HepG2 (cell line): ENCODE measurements around the gene HEBP1. TPM values are rescaled to one million over a fixed set of nuclear protein-coding genes. Genes with fewer than 3 reads are reported as not detected.

Experiments used
- ATAC-seq: fragments of 200-7000 bp; cut with Tn5 transposase; 3 replicates; pipeline ENCODE4 v1.9.1; 2020; ENCODE audit warnings: mild to moderate bottlenecking, moderate library complexity
- BruUV-seq: library from RNA; stranded (reverse); fragments of 400-500 nt; replicated peaks from 2 replicates; lab custom pipeline; 2021; lab: Mats Ljungman, UMichigan
- CTCF ChIA-PET: fragments of 300-600 bp; formaldehyde crosslinking; extraction: SDS; loops from one replicate; lab custom pipeline; 2021; ENCODE audit warnings: low total read pairs, inconsistent platforms, low intra/inter-chr PET ratio; lab: Yijun Ruan, JAX
- POLR2A ChIA-PET: fragments of 350-600 bp; sonication (Branson Sonifier 250); formaldehyde crosslinking; loops from one replicate; lab custom pipeline; 2020; ENCODE audit warnings: antibody characterized with exemption, inconsistent platforms; lab: Yijun Ruan, JAX
- DNase-seq: peaks from one replicate; pipeline ENCODE4 v3.0.0-alpha.2; 2015; ENCODE audit warnings: low spot score
- FAIRE-seq: peaks from 3 replicates; lab custom pipeline; 2011; peaks lifted over from hg19 to GRCh38; lab: Jason Lieb, UNC
- H2AFZ ChIP-seq: one replicate; pipeline ENCODE4 v1.6.1; 2011; ENCODE audit warnings: low read length, inconsistent platforms
- H3K27ac ChIP-seq: fragments of 300-600 bp; 3 replicates; pipeline ENCODE4 v1.8.0; 2011; ENCODE audit warnings: mixed run types, mild to moderate bottlenecking, mixed read lengths, low read length, inconsistent platforms; ENCODE audit not compliant: insufficient read depth; ENCODE audit errors: extremely low read length
- H3K27me3 ChIP-seq, 2 experiments: fragments of 200-600 bp in 1 of 2; 2 replicates in 1 of 2; 3 replicates in 1 of 2; pipeline versions ENCODE4 v1.6.0 to v1.8.0; 2011; ENCODE audit warnings: low read length in 2 of 2, mild to moderate bottlenecking in 2 of 2, moderate library complexity in 2 of 2, inconsistent platforms in 1 of 2; ENCODE audit not compliant: insufficient read depth in 2 of 2, control insufficient read depth in 1 of 2
- H3K36me3 ChIP-seq, 2 experiments: fragments of 200-600 bp in 1 of 2; replicated peaks in 1 of 2; 2 replicates in 1 of 2; 3 replicates in 1 of 2; pipeline versions ENCODE4 v1.5.1 to v1.8.0; 2011; ENCODE audit warnings: low read length in 2 of 2, inconsistent platforms in 1 of 2; ENCODE audit not compliant: insufficient read depth in 2 of 2, control insufficient read depth in 1 of 2
- H3K4me1 ChIP-seq: 2 replicates; pipeline ENCODE4 v1.5.1; 2012; ENCODE audit warnings: low read length, inconsistent platforms; ENCODE audit not compliant: insufficient read depth
- H3K4me2 ChIP-seq: 2 replicates; pipeline ENCODE4 v1.6.0; 2011; ENCODE audit warnings: low read depth, low read length, inconsistent platforms
- H3K4me3 ChIP-seq, 3 experiments: fragments of 200-600 bp in 1 of 3; sonication (generic), shearing (Covaris generic) in 1 of 3; replicated peaks in 1 of 3; 2 replicates each; pipeline ENCODE4 v1.5.1; 2011 to 2016; ENCODE audit warnings: low read length in 3 of 3, inconsistent platforms in 2 of 3, low read depth in 2 of 3, mild to moderate bottlenecking in 2 of 3, control low read depth in 1 of 3, mixed read lengths in 1 of 3; ENCODE audit not compliant: insufficient read depth in 1 of 3
- H3K79me2 ChIP-seq: one replicate; pipeline ENCODE4 v1.6.1; 2011; ENCODE audit warnings: low read length, inconsistent platforms; ENCODE audit not compliant: insufficient read depth
- H3K9ac ChIP-seq: 2 replicates; pipeline ENCODE4 v1.6.0; 2011; ENCODE audit warnings: mild to moderate bottlenecking, low read depth, low read length, inconsistent platforms; ENCODE audit not compliant: insufficient read depth
- H3K9me3 ChIP-seq: 2 replicates; pipeline ENCODE4 v1.5.1; 2012; ENCODE audit warnings: mild to moderate bottlenecking, low read length
- H4K20me1 ChIP-seq: 2 replicates; pipeline ENCODE4 v1.6.0; 2011; ENCODE audit warnings: inconsistent platforms, mild to moderate bottlenecking, low read length, moderate library complexity; ENCODE audit not compliant: insufficient read depth
- ARID2 ChIP-seq: sonication (generic); formaldehyde crosslinking; IDR thresholded peaks from 2 replicates; pipeline ENCODE4 v1.8.1; 2022; ENCODE audit warnings: mild to moderate bottlenecking, missing genetic modification reagents, borderline replicate concordance
- HOXA5 ChIP-seq: sonication (generic); formaldehyde crosslinking; IDR thresholded peaks from 2 replicates; pipeline ENCODE4 v1.4.0; 2020; ENCODE audit warnings: missing genetic modification reagents
- IKZF5 ChIP-seq: IDR thresholded peaks from 2 replicates; pipeline ENCODE4 v1.6.1; 2018; ENCODE audit warnings: missing genetic modification reagents, mild to moderate bottlenecking, missing compliant biosample characterization
- KLF9 ChIP-seq: IDR thresholded peaks from 2 replicates; pipeline ENCODE4 v1.6.1; 2016; ENCODE audit warnings: low read depth
- MAFK ChIP-seq, 2 experiments: IDR thresholded peaks in 1 of 2; conservative IDR thresholded peaks in 1 of 2; 2 replicates each; pipeline ENCODE4 v1.6.1; 2011; ENCODE audit warnings: improper control_type of control experiment in 2 of 2, low read length in 2 of 2
- MIXL1 ChIP-seq: IDR thresholded peaks from 2 replicates; pipeline ENCODE4 v1.6.1; 2016
- MZF1 ChIP-seq: sonication (generic); formaldehyde crosslinking; IDR thresholded peaks from 2 replicates; pipeline ENCODE4 v1.8.1; 2023; ENCODE audit warnings: mild to moderate bottlenecking, missing genetic modification reagents, borderline replicate concordance
- POLR2AphosphoS2 ChIP-seq: IDR thresholded peaks from 2 replicates; pipeline ENCODE4 v1.6.1; 2011; ENCODE audit warnings: low read depth, low read length, improper control_type of control experiment
- ZBTB34 ChIP-seq: sonication (generic); formaldehyde crosslinking; IDR thresholded peaks from 2 replicates; pipeline ENCODE4 v1.8.0; 2022; ENCODE audit warnings: mild to moderate bottlenecking, missing genetic modification reagents
- ZNF143 ChIP-seq: sonication (generic); formaldehyde crosslinking; IDR thresholded peaks from 2 replicates; pipeline ENCODE4 v1.4.0; 2020; ENCODE audit warnings: missing genetic modification reagents
- ZNF251 ChIP-seq: sonication (generic); formaldehyde crosslinking; IDR thresholded peaks from 2 replicates; pipeline ENCODE4 v1.9.0; 2021; ENCODE audit warnings: mild to moderate bottlenecking, missing genetic modification reagents
- ZNF549 ChIP-seq: sonication (generic); formaldehyde crosslinking; IDR thresholded peaks from 2 replicates; pipeline ENCODE4 v1.5.0; 2020; ENCODE audit warnings: missing genetic modification reagents
- ZNF556 ChIP-seq: sonication (generic); formaldehyde crosslinking; IDR thresholded peaks from 2 replicates; pipeline ENCODE4 v1.4.0; 2020; ENCODE audit warnings: mild to moderate bottlenecking, missing genetic modification reagents, borderline replicate concordance
- ZNF572 ChIP-seq: sonication (generic); formaldehyde crosslinking; IDR thresholded peaks from 2 replicates; pipeline ENCODE4 v1.5.1; 2020; ENCODE audit warnings: mild to moderate bottlenecking, missing genetic modification reagents
- ZNF598 ChIP-seq: sonication (generic); formaldehyde crosslinking; IDR thresholded peaks from 2 replicates; pipeline ENCODE4 v1.5.1; 2020; ENCODE audit warnings: mild to moderate bottlenecking, missing genetic modification reagents, borderline replicate concordance
- ZNF850 ChIP-seq: sonication (generic); formaldehyde crosslinking; conservative IDR thresholded peaks from 2 replicates; pipeline ENCODE4 v1.9.0; 2021; ENCODE audit warnings: mild to moderate bottlenecking, missing genetic modification reagents
- ZSCAN20 ChIP-seq: sonication (generic); formaldehyde crosslinking; IDR thresholded peaks from 2 replicates; pipeline ENCODE4 v1.4.0; 2020; ENCODE audit warnings: missing genetic modification reagents, mild to moderate bottlenecking, borderline replicate concordance
- WGBS: methylation state at CpG from one replicate; pipeline ENCODE4 v1.1.6; 2017; ENCODE audit warnings: low lambda C conversion rate; 5-methylcytosine and 5-hydroxymethylcytosine counted together
- in situ Hi-C: cut with HindIII; loops from 2 replicates; pipeline ENCODE4 v1.10.0; 2017; ENCODE audit warnings: low pct_unique_long_range_greater_than_20kb; ENCODE audit not compliant: extremely low pct_ligation_motif_present
- intact Hi-C: fragments of 100-400 bp; cut with micrococcal nuclease; formaldehyde crosslinking; loops from one replicate; pipeline ENCODE4 v1.10.0; 2022; ENCODE audit not compliant: unreplicated experiment
- polyA plus RNA-seq, 8 experiments: library from polyadenylated mRNA; depleted of rRNA in 3 of 8; stranded (reverse) in 7 of 8; unstranded in 1 of 8; fragments of >200 nt; fragmentation: Illumina TruSeq in 4 of 8; extraction: Trizol in 4 of 8; gene quantifications; 2 replicates each; pipeline versions ENCODE4 v1.2.1 to v1.2.3, GENCODE V29; 2011 to 2016; ENCODE audit warnings: low read depth in 4 of 8, missing spikeins in 1 of 8, mixed read lengths in 1 of 8; ENCODE audit not compliant: insufficient read depth in 1 of 8
- total RNA-seq, 5 experiments: library from RNA; depleted of rRNA; stranded (reverse); fragments of >200 nt; fragmentation: Illumina TruSeq; extraction: Trizol; gene quantifications; 2 replicates each; pipeline ENCODE4 v1.2.3, GENCODE V29; 2016; ENCODE audit warnings: low read depth in 1 of 5
- TF ChIP-seq, protein P1 (sequence below): sonication (generic); formaldehyde crosslinking; IDR thresholded peaks from 2 replicates; pipeline ENCODE4 v1.4.0; 2020; ENCODE audit warnings: missing genetic modification reagents, mild to moderate bottlenecking, borderline replicate concordance
- TF ChIP-seq, protein P2 (sequence below): sonication (generic); formaldehyde crosslinking; IDR thresholded peaks from 2 replicates; pipeline ENCODE4 v1.4.0; 2020; ENCODE audit warnings: missing genetic modification reagents

Gene HEBP1
- total and polyA plus RNA-seq, 2 of the 13 experiments (the other 11 are each of a cell fraction or from before 2014, with no cell fraction given), result 7.8 to 9.4 TPM

GRCh38 chr12:13041224-13041623 lies 41.2 kb upstream of the HEBP1 start:
- Histone ChIP-seq H3K9me3 (no peaks in the 10 kb centered on the region), H3K4me3 (no peak overlapping the region), H3K27me3 (peaks cover 2 to 32% of the 10 kb centered on the region in 2 experiments; a peak in 3 of 5 replicates), H3K79me2 (no peaks in the 10 kb centered on the region), H4K20me1 (no peaks in the 10 kb centered on the region), H3K27ac (no peak overlapping the region), H3K4me1 (peaks cover 19% of the 10 kb centered on the region; the same call in 1 of the 2 replicates), H3K9ac (no peak overlapping the region), H2AFZ (no peak overlapping the region), H3K36me3 (no peaks in the 10 kb centered on the region), H3K4me2 (no peak overlapping the region)
- ATAC-seq, result no peak
- no peak for FAIRE-seq
- no TSS peak for BruUV-seq
- intact Hi-C loops (no loop called here), in situ Hi-C loops (no loop called here)
- TF ChIP-seq KLF9 (CRISPR knock-in tag) (no peak), POLR2AphosphoS2 (no peak), IKZF5 (no peak), ZNF549 (CRISPR knock-in tag) (no peak), ZNF556 (no peak), MZF1 (CRISPR knock-in tag) (no peak), ZNF850 (CRISPR knock-in tag) (no peak), ZSCAN20 (CRISPR knock-in tag) (no peak), MAFK (conservative IDR thresholded peaks at IDR 0.05 in 1 of 2, IDR thresholded peaks at IDR 0.05 in 1 of 2; ENCODE audit: low read length in 2 of 2) (no peak), ARID2 (no peak), ZBTB34 (no peak), HOXA5 (CRISPR knock-in tag) (no peak), MIXL1 (CRISPR knock-in tag) (no peak), ZNF598 (CRISPR knock-in tag) (no peak), ZNF572 (CRISPR knock-in tag) (no peak), ZNF251 (CRISPR knock-in tag) (no peak), ZNF143 (CRISPR knock-in tag) (no peak)
- TF ChIP-seq, protein P1, sequence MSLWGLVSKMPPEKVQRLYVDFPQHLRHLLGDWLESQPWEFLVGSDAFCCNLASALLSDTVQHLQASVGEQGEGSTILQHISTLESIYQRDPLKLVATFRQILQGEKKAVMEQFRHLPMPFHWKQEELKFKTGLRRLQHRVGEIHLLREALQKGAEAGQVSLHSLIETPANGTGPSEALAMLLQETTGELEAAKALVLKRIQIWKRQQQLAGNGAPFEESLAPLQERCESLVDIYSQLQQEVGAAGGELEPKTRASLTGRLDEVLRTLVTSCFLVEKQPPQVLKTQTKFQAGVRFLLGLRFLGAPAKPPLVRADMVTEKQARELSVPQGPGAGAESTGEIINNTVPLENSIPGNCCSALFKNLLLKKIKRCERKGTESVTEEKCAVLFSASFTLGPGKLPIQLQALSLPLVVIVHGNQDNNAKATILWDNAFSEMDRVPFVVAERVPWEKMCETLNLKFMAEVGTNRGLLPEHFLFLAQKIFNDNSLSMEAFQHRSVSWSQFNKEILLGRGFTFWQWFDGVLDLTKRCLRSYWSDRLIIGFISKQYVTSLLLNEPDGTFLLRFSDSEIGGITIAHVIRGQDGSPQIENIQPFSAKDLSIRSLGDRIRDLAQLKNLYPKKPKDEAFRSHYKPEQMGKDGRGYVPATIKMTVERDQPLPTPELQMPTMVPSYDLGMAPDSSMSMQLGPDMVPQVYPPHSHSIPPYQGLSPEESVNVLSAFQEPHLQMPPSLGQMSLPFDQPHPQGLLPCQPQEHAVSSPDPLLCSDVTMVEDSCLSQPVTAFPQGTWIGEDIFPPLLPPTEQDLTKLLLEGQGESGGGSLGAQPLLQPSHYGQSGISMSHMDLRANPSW (CRISPR knock-in tag), result no peak
- TF ChIP-seq, protein P2, sequence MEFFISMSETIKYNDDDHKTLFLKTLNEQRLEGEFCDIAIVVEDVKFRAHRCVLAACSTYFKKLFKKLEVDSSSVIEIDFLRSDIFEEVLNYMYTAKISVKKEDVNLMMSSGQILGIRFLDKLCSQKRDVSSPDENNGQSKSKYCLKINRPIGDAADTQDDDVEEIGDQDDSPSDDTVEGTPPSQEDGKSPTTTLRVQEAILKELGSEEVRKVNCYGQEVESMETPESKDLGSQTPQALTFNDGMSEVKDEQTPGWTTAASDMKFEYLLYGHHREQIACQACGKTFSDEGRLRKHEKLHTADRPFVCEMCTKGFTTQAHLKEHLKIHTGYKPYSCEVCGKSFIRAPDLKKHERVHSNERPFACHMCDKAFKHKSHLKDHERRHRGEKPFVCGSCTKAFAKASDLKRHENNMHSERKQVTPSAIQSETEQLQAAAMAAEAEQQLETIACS (CRISPR knock-in tag), result no peak
- no peak for DNase-seq
- ChIA-PET CTCF (no interaction called here), POLR2A (no interaction called here)
- WGBS, result 0% methylated on average over 1 of the region's 2 CpGs
